GM13976 (cell line): ENCODE results near the gene DENND2C.

Experiments used
- DNase-seq: peaks from one replicate; pipeline ENCODE4 v3.0.0; 2012; ENCODE audit warnings: low spot score
- CTCF ChIP-seq: IDR thresholded peaks from 2 replicates; pipeline ENCODE4 v1.5.1; 2012; ENCODE audit warnings: borderline replicate concordance, mild to moderate bottlenecking; ENCODE audit not compliant: insufficient read depth; ENCODE audit errors: extremely low read depth, missing control alignments, control extremely low read depth
- in situ Hi-C: fragments of 300-500 bp; cut with MboI; formaldehyde crosslinking; loops from one replicate; pipeline ENCODE4 v1.12.0; 2022; ENCODE audit warnings: low sequenced_read_pairs, mixed read lengths, inconsistent platforms; ENCODE audit not compliant: unreplicated experiment

The DENND2C gene

GRCh38 chr1:114595602-114596001 is 74.2 kb downstream of the DENND2C start:
- TF ChIP-seq CTCF, result no peak

GRCh38 chr1:114594046-114594445 is 75.8 kb downstream of the DENND2C start:
- in situ Hi-C loops, result no loop called here
- no peak for DNase-seq
- no peak for TF ChIP-seq CTCF

More at GRCh38 chr1:114595602-114596001, 74.2 kb downstream of the DENND2C start:
- in situ Hi-C loops, result no loop called here
- no peak for DNase-seq

- in situ Hi-C loops, result no loop called here
- TF ChIP-seq CTCF, result no peak
- DNase-seq, result no peak
These were observed 80.7 kb downstream of the DENND2C start for GRCh38 chr1:114589122-114589521.

GRCh38 chr1:114588196-114588689 is 81.6 kb downstream of the DENND2C start:
- no peak for DNase-seq
- TF ChIP-seq CTCF, result no peak
- in situ Hi-C loops, result no loop called here

- DNase-seq, result no peak
- TF ChIP-seq CTCF, result no peak
- in situ Hi-C loops, result no loop called here
These were observed 82.5 kb downstream of the DENND2C start for GRCh38 chr1:114587203-114587991.

- TF ChIP-seq CTCF, result no peak
- in situ Hi-C loops, result no loop called here
- no peak for DNase-seq
These were observed 83.3 kb downstream of the DENND2C start for GRCh38 chr1:114586513-114587047.

- TF ChIP-seq CTCF, result no peak
- in situ Hi-C loops, result no loop called here
These were observed 84.6 kb downstream of the DENND2C start for GRCh38 chr1:114585231-114585630.

More at GRCh38 chr1:114585231-114585630, 84.6 kb downstream of the DENND2C start:
- DNase-seq, result no peak
